ENCODE results near the gene USP2. TPM values are rescaled to one million over a fixed set of nuclear protein-coding genes. Genes with fewer than 3 reads are reported as not detected.
A peak's percentile ranks its signal among the peaks of the same experiment; 100 is the strongest.

USP2 gene
- total RNA-seq, 1 experiment from 2014 or later, result 3.1 TPM

DNA sequence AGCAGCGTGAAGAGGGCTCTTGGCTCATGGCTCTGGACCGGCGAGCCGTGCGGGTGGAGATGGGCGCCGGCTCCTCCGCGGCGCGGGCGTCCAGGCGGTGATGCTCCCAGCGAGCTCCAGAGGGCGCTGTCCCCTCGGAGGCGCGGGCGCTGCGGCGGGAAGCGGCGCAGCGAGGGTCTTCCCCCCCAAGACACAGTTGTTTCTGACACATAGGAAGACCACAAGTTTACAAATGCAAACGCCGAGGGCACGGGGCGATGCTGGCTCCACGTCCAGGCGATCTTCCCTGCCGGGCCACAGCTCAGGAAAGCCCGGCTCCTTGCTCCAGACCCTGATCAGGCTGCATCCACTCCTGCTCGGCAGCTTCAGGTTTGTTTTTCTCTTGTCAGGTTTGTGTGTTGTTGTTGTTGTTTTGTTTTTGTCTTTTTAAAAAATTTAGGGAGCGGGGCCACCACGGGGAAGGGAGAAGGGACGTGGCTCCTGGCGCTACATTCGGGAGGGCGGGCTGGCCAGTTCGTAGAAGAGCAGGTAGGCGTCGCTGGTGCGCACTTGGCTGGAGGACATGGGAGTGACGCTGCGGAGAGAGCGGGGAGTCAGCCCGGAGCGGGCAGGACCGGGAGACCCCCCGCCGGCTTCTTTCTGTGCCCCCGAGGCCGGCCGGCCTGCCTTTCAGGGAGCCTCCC, 25.0 kb downstream of the USP2 start:
- no TSS peak for BruUV-seq (replicated peaks)
- Histone ChIP-seq H3K27me3 (ENCODE audit: control insufficient read depth, insufficient read depth, low read length) (no peaks in the 10 kb centered on the region), H3K9me3 (ENCODE audit: control insufficient read depth, insufficient read depth, low read depth, low read length) (no peaks in the 10 kb centered on the region), H3K27ac (ENCODE audit: low read length) (no peak overlapping the region), H3K4me1 (ENCODE audit: control insufficient read depth, insufficient read depth, low read length) (peaks cover 12% of the 10 kb centered on the region), H3K4me3 (ENCODE audit: low read depth in 2 of 2, low read length in 2 of 2) (no peak overlapping the region; a peak in 1 of 4 replicates), H3K36me3 (ENCODE audit: control insufficient read depth, insufficient read depth, low read length) (no peaks in the 10 kb centered on the region)
- CTCF ChIA-PET, result interaction anchor here (0.5 to 1.2 kb wide), 9 partner anchors 12 to 317 kb away, joined by 3 to 10 read pairs (median 4); no protein-coding TSS in a partner anchor
- in situ Hi-C loops (cut with HindIII; ENCODE audit: low pct_unique_long_range_greater_than_20kb, low sequenced_read_pairs) (no loop called here), intact Hi-C loops (cut with micrococcal nuclease; ENCODE audit: unreplicated experiment) (no loop called here)
- DNase-seq (ENCODE audit: low read depth, low spot score), result no peak
- TF ChIP-seq, protein P1, sequence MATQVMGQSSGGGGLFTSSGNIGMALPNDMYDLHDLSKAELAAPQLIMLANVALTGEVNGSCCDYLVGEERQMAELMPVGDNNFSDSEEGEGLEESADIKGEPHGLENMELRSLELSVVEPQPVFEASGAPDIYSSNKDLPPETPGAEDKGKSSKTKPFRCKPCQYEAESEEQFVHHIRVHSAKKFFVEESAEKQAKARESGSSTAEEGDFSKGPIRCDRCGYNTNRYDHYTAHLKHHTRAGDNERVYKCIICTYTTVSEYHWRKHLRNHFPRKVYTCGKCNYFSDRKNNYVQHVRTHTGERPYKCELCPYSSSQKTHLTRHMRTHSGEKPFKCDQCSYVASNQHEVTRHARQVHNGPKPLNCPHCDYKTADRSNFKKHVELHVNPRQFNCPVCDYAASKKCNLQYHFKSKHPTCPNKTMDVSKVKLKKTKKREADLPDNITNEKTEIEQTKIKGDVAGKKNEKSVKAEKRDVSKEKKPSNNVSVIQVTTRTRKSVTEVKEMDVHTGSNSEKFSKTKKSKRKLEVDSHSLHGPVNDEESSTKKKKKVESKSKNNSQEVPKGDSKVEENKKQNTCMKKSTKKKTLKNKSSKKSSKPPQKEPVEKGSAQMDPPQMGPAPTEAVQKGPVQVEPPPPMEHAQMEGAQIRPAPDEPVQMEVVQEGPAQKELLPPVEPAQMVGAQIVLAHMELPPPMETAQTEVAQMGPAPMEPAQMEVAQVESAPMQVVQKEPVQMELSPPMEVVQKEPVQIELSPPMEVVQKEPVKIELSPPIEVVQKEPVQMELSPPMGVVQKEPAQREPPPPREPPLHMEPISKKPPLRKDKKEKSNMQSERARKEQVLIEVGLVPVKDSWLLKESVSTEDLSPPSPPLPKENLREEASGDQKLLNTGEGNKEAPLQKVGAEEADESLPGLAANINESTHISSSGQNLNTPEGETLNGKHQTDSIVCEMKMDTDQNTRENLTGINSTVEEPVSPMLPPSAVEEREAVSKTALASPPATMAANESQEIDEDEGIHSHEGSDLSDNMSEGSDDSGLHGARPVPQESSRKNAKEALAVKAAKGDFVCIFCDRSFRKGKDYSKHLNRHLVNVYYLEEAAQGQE (IDR thresholded peaks at IDR 0.05; ENCODE audit: insufficient read depth in 1 of 2, low read depth in 2 of 2, low read length in 1 of 2), result no peak
- no peak for TF ChIP-seq TCF7L2 (IDR thresholded peaks at IDR 0.05; ENCODE audit: low read depth, low read length)
- TF ChIP-seq, protein P2, sequence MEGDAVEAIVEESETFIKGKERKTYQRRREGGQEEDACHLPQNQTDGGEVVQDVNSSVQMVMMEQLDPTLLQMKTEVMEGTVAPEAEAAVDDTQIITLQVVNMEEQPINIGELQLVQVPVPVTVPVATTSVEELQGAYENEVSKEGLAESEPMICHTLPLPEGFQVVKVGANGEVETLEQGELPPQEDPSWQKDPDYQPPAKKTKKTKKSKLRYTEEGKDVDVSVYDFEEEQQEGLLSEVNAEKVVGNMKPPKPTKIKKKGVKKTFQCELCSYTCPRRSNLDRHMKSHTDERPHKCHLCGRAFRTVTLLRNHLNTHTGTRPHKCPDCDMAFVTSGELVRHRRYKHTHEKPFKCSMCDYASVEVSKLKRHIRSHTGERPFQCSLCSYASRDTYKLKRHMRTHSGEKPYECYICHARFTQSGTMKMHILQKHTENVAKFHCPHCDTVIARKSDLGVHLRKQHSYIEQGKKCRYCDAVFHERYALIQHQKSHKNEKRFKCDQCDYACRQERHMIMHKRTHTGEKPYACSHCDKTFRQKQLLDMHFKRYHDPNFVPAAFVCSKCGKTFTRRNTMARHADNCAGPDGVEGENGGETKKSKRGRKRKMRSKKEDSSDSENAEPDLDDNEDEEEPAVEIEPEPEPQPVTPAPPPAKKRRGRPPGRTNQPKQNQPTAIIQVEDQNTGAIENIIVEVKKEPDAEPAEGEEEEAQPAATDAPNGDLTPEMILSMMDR (IDR thresholded peaks at IDR 0.05), result peak; percentile 84; the same call in 1 of the 2 replicates
- TF ChIP-seq POLR2AphosphoS5 (IDR thresholded peaks at IDR 0.05; ENCODE audit: low read depth, low read length), result no peak
- TF ChIP-seq SIN3A (IDR thresholded peaks at IDR 0.05; ENCODE audit: borderline replicate concordance, insufficient read depth, low read depth, low read length), result no peak
- no peak for ATAC-seq
- POLR2A ChIA-PET, result no interaction called here

DNA sequence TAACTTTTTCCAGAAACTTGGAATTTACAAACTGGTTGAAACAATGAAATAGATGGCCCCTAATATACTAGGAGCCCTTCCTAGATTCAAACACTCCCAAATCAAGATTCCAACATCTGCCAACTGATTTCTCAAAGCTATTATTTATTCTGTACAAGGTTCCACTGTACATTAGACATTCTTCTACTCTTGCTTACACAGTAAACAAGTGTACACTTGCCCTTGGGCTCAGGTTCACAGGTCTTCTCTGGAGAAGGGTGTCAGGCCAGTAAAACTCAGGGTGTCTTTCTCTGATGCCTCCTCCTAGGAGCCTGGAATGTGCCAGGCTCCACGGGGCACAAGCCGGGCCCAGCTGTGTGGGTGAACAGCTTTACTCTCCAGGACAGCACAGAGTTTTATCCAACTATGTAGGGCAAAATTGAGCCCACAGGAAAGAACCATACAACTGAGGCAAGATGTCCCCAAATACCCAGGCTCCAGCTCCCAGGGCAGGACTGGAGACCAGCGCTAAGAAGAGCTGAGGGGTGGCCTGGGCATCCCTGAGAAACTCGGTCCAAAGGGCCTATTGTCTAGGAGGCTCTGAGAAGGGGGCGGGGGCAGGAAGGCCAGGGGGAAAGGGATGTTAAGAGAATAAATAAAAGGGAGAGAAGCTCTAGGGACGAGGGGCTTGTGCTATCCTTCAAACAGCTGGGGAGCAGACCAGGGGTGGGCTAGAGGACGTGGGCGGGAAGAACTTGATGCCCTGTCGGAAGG, 26.2 kb downstream of the USP2 start:
- H3K36me3 ChIP-seq (ENCODE audit: control insufficient read depth, insufficient read depth, low read length), result no peaks in the 10 kb centered on the region
- intact Hi-C loops (cut with micrococcal nuclease; ENCODE audit: unreplicated experiment), result no loop called here

More for the DNA sequence above, 26.2 kb downstream of the USP2 start:
- in situ Hi-C loops (cut with HindIII; ENCODE audit: low pct_unique_long_range_greater_than_20kb, low sequenced_read_pairs), result no loop called here
- no peak overlapping the region for H3K4me3 ChIP-seq (ENCODE audit: low read depth in 2 of 2, low read length in 2 of 2)
- no peak for ATAC-seq
- no peaks in the 10 kb centered on the region for H3K27me3 ChIP-seq (ENCODE audit: control insufficient read depth, insufficient read depth, low read length)
- H3K27ac ChIP-seq (ENCODE audit: low read length), result no peak overlapping the region
- TF ChIP-seq POLR2AphosphoS5 (IDR thresholded peaks at IDR 0.05; ENCODE audit: low read depth, low read length) (no peak), TCF7L2 (IDR thresholded peaks at IDR 0.05; ENCODE audit: low read depth, low read length) (no peak), SIN3A (IDR thresholded peaks at IDR 0.05; ENCODE audit: borderline replicate concordance, insufficient read depth, low read depth, low read length) (no peak)
- TF ChIP-seq, protein P1 (IDR thresholded peaks at IDR 0.05; ENCODE audit: insufficient read depth in 1 of 2, low read depth in 2 of 2, low read length in 1 of 2), result no peak
- TF ChIP-seq, protein P2 (IDR thresholded peaks at IDR 0.05), result no peak
- H3K4me1 ChIP-seq (ENCODE audit: control insufficient read depth, insufficient read depth, low read length), result peaks cover 3% of the 10 kb centered on the region; the same call in 1 of the 2 replicates
- no TSS peak for BruUV-seq (replicated peaks)
- CTCF ChIA-PET, result interaction anchor here (0.6 to 1.2 kb wide), 6 partner anchors 17 to 817 kb away, joined by 3 to 10 read pairs (median 4); no protein-coding TSS in a partner anchor
- no peak for DNase-seq (ENCODE audit: low read depth, low spot score)
- POLR2A ChIA-PET, result no interaction called here
- no peaks in the 10 kb centered on the region for H3K9me3 ChIP-seq (ENCODE audit: control insufficient read depth, insufficient read depth, low read depth, low read length)

Measured in Panc1 (cell line).